CD4-positive, alpha-beta memory T cell (primary cell): ENCODE measurements around the gene ARL13A. TPM values are rescaled to one million over a fixed set of nuclear protein-coding genes. Genes with fewer than 3 reads are reported as not detected.
"Not testable (repeated sequence)": the region's sequence is repeated elsewhere in the genome, so short reads cannot be mapped to it uniquely, and the experiment has no call there.

ENCODE experiments used
- CTCF ChIA-PET: fragments of 350-600 bp; sonication (Branson Sonifier 250); formaldehyde crosslinking; loops from one replicate; lab custom pipeline; 2021; ENCODE audit warnings: inconsistent platforms; ENCODE audit not compliant: partially characterized antibody; lab: Charles Lee
- POLR2A ChIA-PET: fragments of 350-600 bp; sonication (Branson Sonifier 250); formaldehyde crosslinking; loops from one replicate; lab custom pipeline; 2021; ENCODE audit not compliant: partially characterized antibody; lab: Charles Lee
- DNase-seq, 5 donors: peaks; one replicate each; pipeline versions ENCODE4 v3.0.0 to v3.0.0-alpha.2; 2020 to 2022; ENCODE audit warnings: mixed read lengths in 1 of 5
- H3K27ac ChIP-seq: one replicate; pipeline ENCODE4 v1.7.0; 2013; ENCODE audit warnings: low read depth, low read length
- H3K27me3 ChIP-seq: 2 replicates; pipeline ENCODE4 v1.7.0; 2013; ENCODE audit warnings: mild to moderate bottlenecking, low read length, moderate library complexity; ENCODE audit not compliant: insufficient read depth
- H3K36me3 ChIP-seq: 2 replicates; pipeline ENCODE4 v1.7.0; 2013; ENCODE audit warnings: mild to moderate bottlenecking, low read length, moderate library complexity; ENCODE audit not compliant: insufficient read depth
- H3K4me1 ChIP-seq: 2 replicates; pipeline ENCODE4 v1.7.0; 2013; ENCODE audit warnings: mild to moderate bottlenecking, low read length, moderate library complexity; ENCODE audit not compliant: insufficient read depth
- H3K4me3 ChIP-seq, 2 donors: one replicate each; pipeline ENCODE4 v1.7.0; 2013; ENCODE audit warnings: low read length in 2 of 2, mild to moderate bottlenecking in 1 of 2
- H3K9me3 ChIP-seq, 2 donors: one replicate each; pipeline ENCODE4 v1.7.0; 2013; ENCODE audit warnings: low read length in 2 of 2, control low read depth in 1 of 2; ENCODE audit not compliant: control insufficient read depth in 1 of 2
- H3K27ac Mint-ChIP-seq, 7 donors: one replicate each; pipeline ENCODE4 v1.8.0; 2020 to 2021; ENCODE audit warnings: mixed read lengths in 7 of 7, mild to moderate bottlenecking in 6 of 7, inconsistent platforms in 3 of 7, moderate library complexity in 3 of 7
- H3K27me3 Mint-ChIP-seq, 2 donors: one replicate each; pipeline ENCODE4 v1.8.0; 2020 to 2021; ENCODE audit warnings: mixed read lengths in 2 of 2
- H3K36me3 Mint-ChIP-seq, 2 donors: one replicate each; pipeline ENCODE4 v1.8.0; 2020 to 2021; ENCODE audit warnings: mixed read lengths in 2 of 2, inconsistent platforms in 1 of 2, mild to moderate bottlenecking in 1 of 2
- H3K4me1 Mint-ChIP-seq, 4 donors: one replicate each; pipeline ENCODE4 v1.8.0; 2020 to 2021; ENCODE audit warnings: mixed read lengths in 4 of 4, mild to moderate bottlenecking in 1 of 4
- H3K4me3 Mint-ChIP-seq, 8 donors: one replicate each; pipeline ENCODE4 v1.8.0; 2020 to 2021; ENCODE audit warnings: mixed read lengths in 8 of 8, mild to moderate bottlenecking in 7 of 8, moderate library complexity in 6 of 8, inconsistent platforms in 3 of 8
- H3K9me3 Mint-ChIP-seq, 8 donors: one replicate each; pipeline ENCODE4 v1.8.0; 2020 to 2021; ENCODE audit warnings: mixed read lengths in 8 of 8, mild to moderate bottlenecking in 5 of 8, inconsistent platforms in 3 of 8, moderate library complexity in 1 of 8
- intact Hi-C: fragments of 100-400 bp; cut with micrococcal nuclease; formaldehyde crosslinking; loops from one replicate; pipeline ENCODE4 v1.15.1; 2023
- polyA plus RNA-seq, 2 donors: library from polyadenylated mRNA; unstranded; fragments of 300-500 nt; fragmentation: Illumina TruSeq; gene quantifications; one replicate each; pipeline ENCODE4 v1.2.3, GENCODE V29; 2021
- total RNA-seq, 2 experiments: library from RNA; stranded (reverse); gene quantifications; one replicate each; pipeline ENCODE4 v1.2.3, GENCODE V29; 2021

ARL13A gene
- total and polyA plus RNA-seq, 4 experiments from 2014 or later, result not detected

DNA sequence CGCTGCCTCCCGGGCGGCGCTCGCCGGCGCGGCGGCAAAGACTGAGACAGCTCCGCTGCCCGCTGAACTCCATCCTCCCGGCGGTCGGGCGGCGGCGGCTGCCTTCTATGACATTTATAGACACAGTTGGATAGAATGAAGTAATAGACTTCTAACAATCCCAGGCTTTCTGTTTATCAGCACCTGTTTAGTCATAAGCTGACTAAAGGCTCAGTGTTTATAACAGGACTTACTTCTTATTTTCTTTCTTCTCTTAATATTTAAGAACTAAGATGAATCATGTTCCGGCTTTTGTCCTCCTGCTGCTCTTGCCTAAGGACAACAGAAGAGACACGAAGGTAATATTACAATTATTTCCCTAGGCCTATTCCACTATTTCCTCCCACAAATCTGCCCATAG, 3.9 kb downstream of the ARL13A start:
- Histone ChIP-seq H3K27me3 (no peaks in the 10 kb centered on the region), H3K9me3 (no peaks in the 10 kb centered on the region), H3K4me3 (no peak overlapping the region), H3K4me1 (no peaks in the 10 kb centered on the region), H3K36me3 (no peaks in the 10 kb centered on the region), H3K27ac (no peak overlapping the region)
- H3K4me3 Mint-ChIP-seq, result no peak overlapping the region
- peaks cover 0 to 7% (median 1%) of the 10 kb centered on the region in 8 donors for H3K9me3 Mint-ChIP-seq
- ChIA-PET CTCF (no interaction called here), POLR2A (no interaction called here)
- no peak overlapping the region for H3K27ac Mint-ChIP-seq
- intact Hi-C loops, result no loop called here
- DNase-seq, result no peak
- no peaks in the 10 kb centered on the region for H3K27me3 Mint-ChIP-seq
- no peaks in the 10 kb centered on the region for H3K4me1 Mint-ChIP-seq
- H3K36me3 Mint-ChIP-seq, result peaks cover 3 to 10% of the 10 kb centered on the region in 2 donors

DNA sequence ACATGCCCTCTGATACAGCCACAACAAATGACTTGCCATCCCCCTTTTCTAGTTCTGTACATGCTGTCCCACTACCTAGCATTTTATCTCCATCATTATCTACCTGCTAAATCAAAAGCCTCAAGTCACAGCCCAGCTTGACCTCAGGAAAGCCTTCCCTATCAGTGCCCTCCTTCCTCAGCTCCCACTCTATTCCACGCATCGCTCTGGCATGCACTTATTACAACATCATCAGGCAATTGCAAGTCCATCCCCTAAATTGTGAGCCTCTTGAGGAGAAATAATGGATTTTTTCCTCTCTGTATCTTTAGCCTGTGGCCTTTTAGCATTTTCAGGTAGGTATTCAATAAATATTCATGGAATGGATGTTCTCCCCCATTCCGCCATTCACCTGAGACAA, 5.7 kb downstream of the ARL13A start:
- Mint-ChIP-seq H3K36me3 (peaks cover 5 to 10% of the 10 kb centered on the region in 2 donors), H3K9me3 (peaks cover 0 to 7% (median 1%) of the 10 kb centered on the region in 8 donors), H3K4me3 (peak overlapping the region in 1 of 8 donors; percentile 43), H3K4me1 (peaks cover 0 to 1% (median 0%) of the 10 kb centered on the region in 4 donors), H3K27me3 (no peaks in the 10 kb centered on the region), H3K27ac (peak overlapping the region in 1 of 7 donors; percentile 60)
- CTCF ChIA-PET, result no interaction called here
- intact Hi-C loops, result no loop called here
- H3K36me3 ChIP-seq, result no peaks in the 10 kb centered on the region
- H3K27ac ChIP-seq, result no peak overlapping the region
- H3K4me1 ChIP-seq, result no peaks in the 10 kb centered on the region
- DNase-seq, result no peak
- H3K27me3 ChIP-seq, result no peaks in the 10 kb centered on the region
- POLR2A ChIA-PET, result no interaction called here
- no peaks in the 10 kb centered on the region for H3K9me3 ChIP-seq
- H3K4me3 ChIP-seq, result no peak overlapping the region

DNA sequence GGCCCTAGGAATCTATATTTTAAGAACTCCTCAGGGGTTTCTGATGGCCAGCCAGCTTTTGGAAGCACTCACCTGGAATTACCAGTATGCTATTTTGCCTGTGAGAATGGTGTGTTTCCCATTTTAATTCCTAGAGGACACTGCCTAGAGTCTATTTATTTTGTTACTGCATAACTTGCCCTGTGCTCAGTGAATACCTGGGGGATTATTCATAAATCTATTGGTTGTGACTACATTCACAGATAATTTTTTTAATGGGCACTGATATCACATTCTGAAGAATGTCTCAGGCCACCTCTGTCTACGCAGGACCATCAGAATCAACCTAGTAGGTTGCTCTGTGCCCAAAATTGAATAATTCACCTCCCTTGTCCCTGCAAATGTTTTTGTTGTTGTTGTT, 6.7 kb downstream of the ARL13A start:
- CTCF ChIA-PET, result interaction anchor here (1.0 kb wide), 1 partner anchor 15 kb away, joined by 3 read pairs; no protein-coding TSS in a partner anchor
- H3K36me3 ChIP-seq, result no peaks in the 10 kb centered on the region
- Mint-ChIP-seq H3K9me3 (peaks cover 0 to 7% (median 1%) of the 10 kb centered on the region in 8 donors), H3K36me3 (peaks cover 5 to 10% of the 10 kb centered on the region in 2 donors), H3K4me1 (peaks cover 0 to 1% (median 0%) of the 10 kb centered on the region in 4 donors), H3K4me3 (no peak overlapping the region), H3K27ac (no peak overlapping the region), H3K27me3 (no peaks in the 10 kb centered on the region)
- no peak overlapping the region for H3K4me3 ChIP-seq
- H3K4me1 ChIP-seq, result no peaks in the 10 kb centered on the region
- intact Hi-C loops, result no loop called here
- DNase-seq, result no peak
- H3K9me3 ChIP-seq, result no peaks in the 10 kb centered on the region
- POLR2A ChIA-PET, result no interaction called here
- H3K27me3 ChIP-seq, result no peaks in the 10 kb centered on the region
- H3K27ac ChIP-seq, result no peak overlapping the region

DNA sequence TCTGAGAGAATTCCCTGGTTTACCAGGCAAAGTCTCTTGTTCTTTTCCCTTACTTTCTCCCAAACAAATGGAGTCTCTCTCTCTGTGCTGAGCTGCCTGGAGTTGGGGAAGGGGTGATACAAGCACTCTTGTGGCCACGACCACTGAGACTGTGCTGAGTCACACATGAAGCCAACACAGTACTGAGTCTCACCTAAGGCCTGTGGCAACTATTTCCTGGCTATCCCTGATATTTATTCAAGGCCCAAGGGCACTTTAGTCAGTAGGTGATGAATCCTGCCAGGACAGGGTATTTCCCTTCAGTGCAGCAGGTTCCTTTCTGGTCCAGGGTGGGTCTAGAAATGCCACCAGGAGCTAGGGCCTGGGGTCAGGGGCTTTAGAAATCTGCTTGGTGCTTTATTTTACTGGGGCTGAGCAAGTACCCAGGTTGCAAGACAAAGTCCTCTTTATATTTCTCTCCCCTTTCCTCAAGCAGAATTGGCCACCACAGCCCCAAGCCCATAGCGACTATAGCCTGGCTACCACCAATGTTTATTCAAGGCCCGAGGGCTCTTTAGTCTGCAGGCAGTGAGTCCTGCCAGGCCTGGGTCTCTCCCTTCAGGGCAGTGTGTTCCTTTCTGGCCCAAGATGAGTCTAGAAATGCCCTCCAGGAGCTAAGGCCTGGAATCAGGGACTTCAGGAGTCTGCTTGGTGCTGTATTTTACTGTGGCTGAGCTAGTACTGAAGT, 10.5 kb downstream of the ARL13A start:
- no peaks in the 10 kb centered on the region for H3K36me3 ChIP-seq
- H3K9me3 ChIP-seq, result no peaks in the 10 kb centered on the region
- no peaks in the 10 kb centered on the region for H3K27me3 ChIP-seq
- CTCF ChIA-PET, result no interaction called here
- no peak overlapping the region for H3K4me3 ChIP-seq
- no peak overlapping the region for H3K27ac ChIP-seq
- Mint-ChIP-seq H3K9me3 (peaks cover 0 to 3% (median 0%) of the 10 kb centered on the region in 8 donors), H3K36me3 (peaks cover 0 to 7% of the 10 kb centered on the region in 2 donors), H3K4me1 (peaks cover 0 to 1% (median 0%) of the 10 kb centered on the region in 4 donors), H3K27me3 (no peaks in the 10 kb centered on the region), H3K27ac (no peak overlapping the region), H3K4me3 (no peak overlapping the region)
- POLR2A ChIA-PET, result no interaction called here
- H3K4me1 ChIP-seq, result no peaks in the 10 kb centered on the region
- intact Hi-C loops, result no loop called here
- DNase-seq, result no peak

DNA sequence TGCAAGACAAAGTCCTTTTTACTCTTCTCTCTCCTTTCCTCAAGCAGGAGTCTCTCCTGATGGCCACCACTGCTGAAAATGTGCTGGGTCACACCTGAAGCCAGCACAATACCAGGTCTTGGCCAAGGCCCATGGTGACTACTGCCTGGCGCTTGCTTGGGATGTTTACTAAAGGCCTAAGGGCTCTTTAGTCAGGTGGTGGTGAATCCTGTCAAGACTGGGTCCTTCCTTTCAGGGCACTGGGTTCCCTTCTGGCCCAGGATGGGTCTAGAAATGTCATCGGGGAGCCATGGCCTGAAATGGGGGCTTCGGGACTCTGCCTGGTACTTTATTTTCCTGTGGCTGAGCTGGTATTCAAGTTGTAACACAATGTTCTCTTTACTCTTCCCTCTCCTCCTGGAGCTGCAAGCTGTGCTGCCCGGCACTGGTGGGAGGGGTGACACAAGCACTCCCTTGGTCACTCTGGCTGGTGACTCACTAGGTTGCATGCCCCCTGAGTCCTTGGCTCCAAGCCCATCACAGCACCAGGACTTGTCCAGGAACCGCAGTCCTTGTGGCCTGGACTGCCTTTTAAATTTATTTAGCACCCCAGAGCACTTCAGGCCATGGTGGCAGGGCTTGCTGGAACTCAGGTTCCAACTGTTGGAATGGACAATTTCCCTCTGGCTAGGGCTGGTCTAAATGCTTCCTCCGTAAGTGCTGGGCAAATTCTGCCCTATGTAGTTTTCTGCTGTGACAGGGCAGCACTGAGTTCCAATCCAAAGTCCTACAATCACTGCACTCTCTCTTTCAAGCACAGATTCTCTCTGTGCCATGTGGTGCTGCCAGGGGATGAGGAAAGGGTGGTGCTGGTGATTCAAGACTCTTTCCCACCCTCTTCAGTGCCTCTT, 11.3 kb downstream of the ARL13A start:
- no peaks in the 10 kb centered on the region for H3K27me3 ChIP-seq
- intact Hi-C loops, result no loop called here
- no peaks in the 10 kb centered on the region for H3K27me3 Mint-ChIP-seq
- ChIA-PET CTCF (no interaction called here), POLR2A (no interaction called here)
- H3K4me3 ChIP-seq, result no peak overlapping the region
- H3K4me3 Mint-ChIP-seq, result no peak overlapping the region
- peaks cover 0 to 1% (median 0%) of the 10 kb centered on the region in 4 donors for H3K4me1 Mint-ChIP-seq
- no peak for DNase-seq
- no peaks in the 10 kb centered on the region for H3K9me3 ChIP-seq
- no peaks in the 10 kb centered on the region for H3K36me3 ChIP-seq
- H3K27ac Mint-ChIP-seq, result no peak overlapping the region
- H3K36me3 Mint-ChIP-seq, result peaks cover 0 to 9% of the 10 kb centered on the region in 2 donors
- H3K4me1 ChIP-seq, result no peaks in the 10 kb centered on the region
- peaks cover 0 to 3% (median 0%) of the 10 kb centered on the region in 8 donors for H3K9me3 Mint-ChIP-seq
- H3K27ac ChIP-seq, result no peak overlapping the region

DNA sequence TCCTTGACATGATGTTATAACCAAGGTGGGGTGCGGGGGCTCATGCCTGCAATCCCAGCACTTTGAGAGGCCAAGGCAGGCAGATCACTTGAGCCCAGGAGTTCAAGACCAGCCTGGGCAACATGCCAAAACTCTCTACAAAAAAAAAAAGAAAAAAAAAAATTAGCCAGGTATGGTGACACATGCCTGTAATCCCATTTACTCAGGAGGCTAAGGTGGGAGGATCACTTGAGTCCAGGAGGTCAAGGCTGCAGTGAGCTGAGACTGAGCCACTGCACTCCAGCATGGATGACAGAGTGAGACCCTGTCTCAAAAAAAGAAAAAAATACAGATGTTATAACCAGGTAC, 12.0 kb downstream of the ARL13A start:
- intact Hi-C loops, H3K9me3 Mint-ChIP-seq, H3K36me3 Mint-ChIP-seq, H3K9me3 ChIP-seq, DNase-seq, CTCF ChIA-PET, H3K4me3 Mint-ChIP-seq, H3K27me3 Mint-ChIP-seq, H3K27ac Mint-ChIP-seq, POLR2A ChIA-PET, H3K4me1 ChIP-seq, H3K27me3 ChIP-seq, H3K27ac ChIP-seq, H3K4me3 ChIP-seq, H3K36me3 ChIP-seq, H3K4me1 Mint-ChIP-seq: not testable (repeated sequence)

DNA sequence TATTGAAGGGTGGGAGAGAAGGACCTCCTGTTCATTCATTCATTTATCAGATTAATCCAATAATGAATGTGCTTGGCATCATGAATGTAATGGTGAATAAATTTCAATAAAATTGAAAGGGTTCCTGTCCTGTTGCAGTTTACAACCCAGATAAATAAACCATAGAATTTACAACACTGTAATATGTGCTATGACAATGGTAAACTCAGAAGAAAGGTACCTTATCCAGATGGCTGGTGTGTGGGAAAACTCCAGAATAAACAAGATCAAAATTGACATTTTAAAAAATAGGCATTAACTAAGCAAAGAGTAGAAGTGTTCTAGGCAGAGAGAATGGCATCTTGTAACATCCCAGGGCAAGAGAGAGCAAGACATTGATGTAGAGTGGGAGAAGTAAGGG, 15.3 kb downstream of the ARL13A start:
- H3K4me3 Mint-ChIP-seq, result no peak overlapping the region
- Histone ChIP-seq H3K4me1 (no peaks in the 10 kb centered on the region), H3K27me3 (no peaks in the 10 kb centered on the region), H3K27ac (no peak overlapping the region), H3K36me3 (no peaks in the 10 kb centered on the region), H3K4me3 (no peak overlapping the region), H3K9me3 (no peaks in the 10 kb centered on the region)
- no peaks in the 10 kb centered on the region for H3K27me3 Mint-ChIP-seq
- no peak for DNase-seq
- H3K4me1 Mint-ChIP-seq, result peaks cover 0 to 1% (median 0%) of the 10 kb centered on the region in 4 donors
- H3K27ac Mint-ChIP-seq, result no peak overlapping the region
- peaks cover 0 to 4% (median 0%) of the 10 kb centered on the region in 8 donors for H3K9me3 Mint-ChIP-seq
- ChIA-PET CTCF (no interaction called here), POLR2A (no interaction called here)
- intact Hi-C loops, result no loop called here
- H3K36me3 Mint-ChIP-seq, result peaks cover 6 to 17% of the 10 kb centered on the region in 2 donors
